Activated CD8-positive, alpha-beta T cell treated with anti-CD3 and anti-CD28 coated beads for 36 hours (primary cell): Measurements from ENCODE around the gene LSG1. TPM values are rescaled to one million over a fixed set of nuclear protein-coding genes. Genes with fewer than 3 reads are reported as not detected.

Experiments used
- ATAC-seq: fragments of 200-7000 bp; cut with Tn5 transposase; one replicate; pipeline ENCODE4 v1.10.0; 2021; ENCODE audit warnings: mild to moderate bottlenecking, moderate library complexity
- CTCF ChIA-PET: fragments of 350-600 bp; sonication (Branson Sonifier 250); formaldehyde crosslinking; loops from one replicate; lab custom pipeline; 2021; ENCODE audit warnings: antibody characterized with exemption; lab: Charles Lee
- POLR2A ChIA-PET: fragments of 350-600 bp; sonication (Branson Sonifier 250); formaldehyde crosslinking; loops from one replicate; lab custom pipeline; 2021; ENCODE audit warnings: antibody characterized with exemption; lab: Charles Lee
- DNase-seq: peaks from one replicate; pipeline ENCODE4 v3.0.0-alpha.2; 2020
- H3K27ac Mint-ChIP-seq: one replicate; pipeline ENCODE4 v1.8.0; 2021; ENCODE audit warnings: mild to moderate bottlenecking, mixed read lengths
- H3K27me3 Mint-ChIP-seq: one replicate; pipeline ENCODE4 v1.8.0; 2021; ENCODE audit warnings: mixed read lengths
- H3K36me3 Mint-ChIP-seq: one replicate; pipeline ENCODE4 v1.8.0; 2021; ENCODE audit warnings: low read depth, mixed read lengths
- H3K4me1 Mint-ChIP-seq: one replicate; pipeline ENCODE4 v1.8.0; 2021; ENCODE audit warnings: low read depth, mixed read lengths
- H3K4me3 Mint-ChIP-seq: one replicate; pipeline ENCODE4 v1.8.0; 2021; ENCODE audit warnings: mild to moderate bottlenecking, moderate library complexity, mixed read lengths
- H3K9me3 Mint-ChIP-seq: one replicate; pipeline ENCODE4 v1.8.0; 2021; ENCODE audit warnings: mixed read lengths
- CTCF ChIP-seq: fragments of 200-600 bp; IDR thresholded peaks from one replicate; pipeline ENCODE4 v1.8.0; 2022; ENCODE audit warnings: antibody characterized with exemption, mild to moderate bottlenecking
- intact Hi-C: fragments of 100-400 bp; cut with micrococcal nuclease; formaldehyde crosslinking; loops from one replicate; pipeline ENCODE4 v1.10.0; 2022
- total RNA-seq, 2 experiments: library from RNA; stranded (reverse); gene quantifications; one replicate each; pipeline ENCODE4 v1.2.3, GENCODE V29; 2021

Gene LSG1
- total RNA-seq, 2 experiments from 2014 or later = 36.5 to 41.3 TPM

- intact Hi-C loops = loop anchor here (2.0 to 5.0 kb wide), 3 partner anchors 85 to 577 kb away; no protein-coding TSS in a partner anchor
- no peak overlapping the region for H3K4me3 Mint-ChIP-seq
- ChIA-PET POLR2A (interaction anchor here (1.1 to 1.8 kb wide), 3 partner anchors 8 to 582 kb away, joined by 3 to 13 read pairs (median 4); partner anchors contain the start of gene LSG1), CTCF (interaction anchor here (0.7 to 8.8 kb wide), 63 partner anchors 9 to 931 kb away, joined by 3 to 199 read pairs (median 3); partner anchors contain the start of genes LSG1 and XXYLT1)
- DNase-seq (no peak), ATAC-seq (no peak)
- H3K27ac Mint-ChIP-seq = no peak overlapping the region
- no peaks in the 10 kb centered on the region for H3K36me3 Mint-ChIP-seq
- H3K4me1 Mint-ChIP-seq = peaks cover 32% of the 10 kb centered on the region
- no peak for TF ChIP-seq CTCF
- peaks cover 14% of the 10 kb centered on the region for H3K27me3 Mint-ChIP-seq
- no peaks in the 10 kb centered on the region for H3K9me3 Mint-ChIP-seq
Observed at GRCh38 chr3:194682189-194682693, 10.2 kb upstream of the LSG1 start.

- H3K4me1 Mint-ChIP-seq = peaks cover 34% of the 10 kb centered on the region
- TF ChIP-seq CTCF = no peak
- ChIA-PET CTCF (interaction anchor here (1.5 to 8.8 kb wide), 4 partner anchors 9 to 581 kb away, joined by 3 to 199 read pairs (median 32); partner anchors contain the start of gene LSG1), POLR2A (interaction anchor here (0.6 kb wide), 1 partner anchor 254 kb away, joined by 3 read pairs; no protein-coding TSS in a partner anchor)
- ATAC-seq = no peak
- H3K27ac Mint-ChIP-seq = no peak overlapping the region
- no peak overlapping the region for H3K4me3 Mint-ChIP-seq
- no peak for DNase-seq
- H3K36me3 Mint-ChIP-seq = no peaks in the 10 kb centered on the region
- no peaks in the 10 kb centered on the region for H3K9me3 Mint-ChIP-seq
- H3K27me3 Mint-ChIP-seq = peaks cover 12% of the 10 kb centered on the region
- intact Hi-C loops = loop anchor here (5.0 kb wide), 2 partner anchors 86 to 426 kb away; no protein-coding TSS in a partner anchor
Observed at GRCh38 chr3:194680888-194681615, 9.1 kb upstream of the LSG1 start.

GRCh38 chr3:194676471-194676870, 4.5 kb upstream of the LSG1 start:
- POLR2A ChIA-PET = interaction anchor here (0.6 to 3.6 kb wide), 3 partner anchors 11 to 222 kb away, joined by 3 to 28 read pairs (median 3); partner anchors contain the start of gene FAM43A
- H3K9me3 Mint-ChIP-seq = no peaks in the 10 kb centered on the region
- intact Hi-C loops = no loop called here
- H3K4me3 Mint-ChIP-seq = no peak overlapping the region
- CTCF ChIA-PET = interaction anchor here (1.0 to 10.3 kb wide), 3 partner anchors 9 to 607 kb away, joined by 3 to 199 read pairs (median 5); partner anchors contain the start of gene FAM43A
- H3K4me1 Mint-ChIP-seq = peaks cover 31% of the 10 kb centered on the region
- H3K27me3 Mint-ChIP-seq = peaks cover 7% of the 10 kb centered on the region
- ATAC-seq = no peak
- no peak for DNase-seq
- H3K27ac Mint-ChIP-seq = peak overlapping the region; percentile 36
- no peak for TF ChIP-seq CTCF
- H3K36me3 Mint-ChIP-seq = no peaks in the 10 kb centered on the region

GRCh38 chr3:194675680-194676079, 3.7 kb upstream of the LSG1 start:
- POLR2A ChIA-PET = interaction anchor here (1.1 to 3.6 kb wide), 3 partner anchors 11 to 595 kb away, joined by 3 to 28 read pairs (median 4); partner anchors contain the start of genes FAM43A and XXYLT1
- H3K36me3 Mint-ChIP-seq = peaks cover 1% of the 10 kb centered on the region
- H3K4me3 Mint-ChIP-seq = peak overlapping the region; percentile 7
- no peaks in the 10 kb centered on the region for H3K9me3 Mint-ChIP-seq
- peaks cover 2% of the 10 kb centered on the region for H3K27me3 Mint-ChIP-seq
- no peak for TF ChIP-seq CTCF
- DNase-seq = no peak
- intact Hi-C loops = no loop called here
- peak overlapping the region; percentile 81 for H3K27ac Mint-ChIP-seq
- peak; percentile 15 for ATAC-seq
- peaks cover 36% of the 10 kb centered on the region for H3K4me1 Mint-ChIP-seq
- CTCF ChIA-PET = interaction anchor here (1.1 to 10.3 kb wide), 4 partner anchors 10 to 595 kb away, joined by 4 to 199 read pairs (median 4); partner anchors contain the start of gene FAM43A
